HCT116 (cell line): ENCODE data around the gene ITM2C.

ENCODE experiments used
- CEBPB ChIP-seq: IDR thresholded peaks from 2 replicates; pipeline ENCODE4 v1.6.1; 2012; ENCODE audit warnings: low read depth
- EZH2phosphoT487 ChIP-seq: fragments of 200-600 bp; IDR thresholded peaks from 2 replicates; pipeline ENCODE4 v1.6.1; 2018; ENCODE audit warnings: antibody characterized with exemption, borderline replicate concordance
- JUND ChIP-seq: IDR thresholded peaks from 2 replicates; pipeline ENCODE4 v1.6.1; 2012
- POLR2AphosphoS5 ChIP-seq: IDR thresholded peaks from 2 replicates; pipeline ENCODE4 v1.6.1; 2011; ENCODE audit warnings: mild to moderate bottlenecking, low read depth, low read length, moderate library complexity
- SIN3A ChIP-seq: IDR thresholded peaks from 2 replicates; pipeline ENCODE4 v1.6.1; 2012; ENCODE audit warnings: low read depth
- ZFX ChIP-seq: fragments of 450-650 bp; IDR thresholded peaks from 2 replicates; pipeline ENCODE4 v1.6.1; 2017
- TF ChIP-seq, protein P1 (sequence below), 3 experiments: fragments of 200-600 bp in 1 of 3; sonication (generic) in 1 of 3; IDR thresholded peaks in 2 of 3; conservative IDR thresholded peaks in 1 of 3; 2 replicates each; pipeline ENCODE4 v1.5.1; 2012 to 2017; ENCODE audit warnings: low read depth in 2 of 3, low read length in 2 of 3, antibody characterized with exemption in 1 of 3, borderline replicate concordance in 1 of 3, control low read depth in 1 of 3, mild to moderate bottlenecking in 1 of 3, mixed read lengths in 1 of 3, mixed run types in 1 of 3, moderate library complexity in 1 of 3; ENCODE audit not compliant: insufficient read depth in 1 of 3
- TF ChIP-seq, protein P2 (sequence below): IDR thresholded peaks from 2 replicates; pipeline ENCODE4 v1.6.1; 2012; ENCODE audit warnings: low read depth
- TF ChIP-seq, protein P3 (sequence below): IDR thresholded peaks from 2 replicates; pipeline ENCODE4 v1.6.1; 2011; ENCODE audit warnings: mild to moderate bottlenecking, low read length, moderate library complexity; ENCODE audit not compliant: insufficient replicate concordance; ENCODE audit errors: extremely low read depth

DNA sequence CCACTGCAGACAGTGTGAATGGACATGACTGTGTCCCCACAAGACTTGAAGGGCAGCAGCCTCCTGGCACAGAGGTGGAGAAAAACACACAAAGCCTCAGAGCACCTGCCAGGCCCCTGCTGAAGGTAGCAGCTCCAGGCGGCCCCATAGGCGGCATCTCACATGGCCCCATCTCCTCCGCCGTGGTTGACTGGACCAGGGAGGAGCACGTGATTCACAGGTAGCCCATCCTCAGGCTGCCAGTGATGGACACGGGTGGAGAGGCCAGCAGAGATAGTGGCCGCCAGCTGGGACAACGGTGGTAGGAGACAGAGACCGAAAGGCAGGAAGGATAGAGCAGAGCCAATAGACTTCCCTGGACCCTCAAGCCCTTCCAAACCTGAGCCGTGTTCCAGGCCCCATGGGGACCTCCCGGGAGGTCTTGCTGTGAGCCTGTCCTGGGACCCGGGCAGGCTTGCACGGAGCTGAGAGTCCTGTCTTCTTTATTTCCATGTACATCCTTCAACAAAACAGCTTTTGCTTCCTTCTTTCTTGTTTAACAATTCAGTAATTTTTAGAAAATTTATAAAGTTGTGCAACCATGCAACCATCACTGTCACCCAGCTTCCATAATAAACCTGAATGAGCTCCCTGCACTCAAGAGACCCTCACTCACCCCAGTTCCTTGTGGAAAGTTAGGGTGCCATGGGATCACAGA lies 33.4 kb downstream of the ITM2C start:
- TF ChIP-seq CEBPB (no peak), SIN3A (no peak), ZFX (no peak), EZH2phosphoT487 (no peak), JUND (no peak), POLR2AphosphoS5 (no peak)
- TF ChIP-seq, protein P1, sequence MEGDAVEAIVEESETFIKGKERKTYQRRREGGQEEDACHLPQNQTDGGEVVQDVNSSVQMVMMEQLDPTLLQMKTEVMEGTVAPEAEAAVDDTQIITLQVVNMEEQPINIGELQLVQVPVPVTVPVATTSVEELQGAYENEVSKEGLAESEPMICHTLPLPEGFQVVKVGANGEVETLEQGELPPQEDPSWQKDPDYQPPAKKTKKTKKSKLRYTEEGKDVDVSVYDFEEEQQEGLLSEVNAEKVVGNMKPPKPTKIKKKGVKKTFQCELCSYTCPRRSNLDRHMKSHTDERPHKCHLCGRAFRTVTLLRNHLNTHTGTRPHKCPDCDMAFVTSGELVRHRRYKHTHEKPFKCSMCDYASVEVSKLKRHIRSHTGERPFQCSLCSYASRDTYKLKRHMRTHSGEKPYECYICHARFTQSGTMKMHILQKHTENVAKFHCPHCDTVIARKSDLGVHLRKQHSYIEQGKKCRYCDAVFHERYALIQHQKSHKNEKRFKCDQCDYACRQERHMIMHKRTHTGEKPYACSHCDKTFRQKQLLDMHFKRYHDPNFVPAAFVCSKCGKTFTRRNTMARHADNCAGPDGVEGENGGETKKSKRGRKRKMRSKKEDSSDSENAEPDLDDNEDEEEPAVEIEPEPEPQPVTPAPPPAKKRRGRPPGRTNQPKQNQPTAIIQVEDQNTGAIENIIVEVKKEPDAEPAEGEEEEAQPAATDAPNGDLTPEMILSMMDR (IDR thresholded peaks at IDR 0.05 in 2 of 3, conservative IDR thresholded peaks at IDR 0.05 in 1 of 3; ENCODE audit: borderline replicate concordance in 1 of 3, insufficient read depth in 1 of 3, low read depth in 2 of 3, low read length in 2 of 3): no peak
- TF ChIP-seq, protein P2, sequence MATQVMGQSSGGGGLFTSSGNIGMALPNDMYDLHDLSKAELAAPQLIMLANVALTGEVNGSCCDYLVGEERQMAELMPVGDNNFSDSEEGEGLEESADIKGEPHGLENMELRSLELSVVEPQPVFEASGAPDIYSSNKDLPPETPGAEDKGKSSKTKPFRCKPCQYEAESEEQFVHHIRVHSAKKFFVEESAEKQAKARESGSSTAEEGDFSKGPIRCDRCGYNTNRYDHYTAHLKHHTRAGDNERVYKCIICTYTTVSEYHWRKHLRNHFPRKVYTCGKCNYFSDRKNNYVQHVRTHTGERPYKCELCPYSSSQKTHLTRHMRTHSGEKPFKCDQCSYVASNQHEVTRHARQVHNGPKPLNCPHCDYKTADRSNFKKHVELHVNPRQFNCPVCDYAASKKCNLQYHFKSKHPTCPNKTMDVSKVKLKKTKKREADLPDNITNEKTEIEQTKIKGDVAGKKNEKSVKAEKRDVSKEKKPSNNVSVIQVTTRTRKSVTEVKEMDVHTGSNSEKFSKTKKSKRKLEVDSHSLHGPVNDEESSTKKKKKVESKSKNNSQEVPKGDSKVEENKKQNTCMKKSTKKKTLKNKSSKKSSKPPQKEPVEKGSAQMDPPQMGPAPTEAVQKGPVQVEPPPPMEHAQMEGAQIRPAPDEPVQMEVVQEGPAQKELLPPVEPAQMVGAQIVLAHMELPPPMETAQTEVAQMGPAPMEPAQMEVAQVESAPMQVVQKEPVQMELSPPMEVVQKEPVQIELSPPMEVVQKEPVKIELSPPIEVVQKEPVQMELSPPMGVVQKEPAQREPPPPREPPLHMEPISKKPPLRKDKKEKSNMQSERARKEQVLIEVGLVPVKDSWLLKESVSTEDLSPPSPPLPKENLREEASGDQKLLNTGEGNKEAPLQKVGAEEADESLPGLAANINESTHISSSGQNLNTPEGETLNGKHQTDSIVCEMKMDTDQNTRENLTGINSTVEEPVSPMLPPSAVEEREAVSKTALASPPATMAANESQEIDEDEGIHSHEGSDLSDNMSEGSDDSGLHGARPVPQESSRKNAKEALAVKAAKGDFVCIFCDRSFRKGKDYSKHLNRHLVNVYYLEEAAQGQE: no peak
- TF ChIP-seq, protein P3, sequence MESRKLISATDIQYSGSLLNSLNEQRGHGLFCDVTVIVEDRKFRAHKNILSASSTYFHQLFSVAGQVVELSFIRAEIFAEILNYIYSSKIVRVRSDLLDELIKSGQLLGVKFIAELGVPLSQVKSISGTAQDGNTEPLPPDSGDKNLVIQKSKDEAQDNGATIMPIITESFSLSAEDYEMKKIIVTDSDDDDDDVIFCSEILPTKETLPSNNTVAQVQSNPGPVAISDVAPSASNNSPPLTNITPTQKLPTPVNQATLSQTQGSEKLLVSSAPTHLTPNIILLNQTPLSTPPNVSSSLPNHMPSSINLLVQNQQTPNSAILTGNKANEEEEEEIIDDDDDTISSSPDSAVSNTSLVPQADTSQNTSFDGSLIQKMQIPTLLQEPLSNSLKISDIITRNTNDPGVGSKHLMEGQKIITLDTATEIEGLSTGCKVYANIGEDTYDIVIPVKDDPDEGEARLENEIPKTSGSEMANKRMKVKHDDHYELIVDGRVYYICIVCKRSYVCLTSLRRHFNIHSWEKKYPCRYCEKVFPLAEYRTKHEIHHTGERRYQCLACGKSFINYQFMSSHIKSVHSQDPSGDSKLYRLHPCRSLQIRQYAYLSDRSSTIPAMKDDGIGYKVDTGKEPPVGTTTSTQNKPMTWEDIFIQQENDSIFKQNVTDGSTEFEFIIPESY: no peak
